ENCODE data around the gene RNF141.

Gene RNF141

GRCh38 chr11:10561043-10561818 is 20.2 kb upstream of the RNF141 start:
- DNase-seq (ENCODE audit: low spot score) = no peak

- no peak for DNase-seq (ENCODE audit: low spot score)
Measured at GRCh38 chr11:10558288-10558687, 17.3 kb upstream of the RNF141 start.

- no peak for DNase-seq (ENCODE audit: low spot score)
Measured at GRCh38 chr11:10556590-10556989, 15.6 kb upstream of the RNF141 start.

GRCh38 chr11:10551845-10552352 is 10.9 kb upstream of the RNF141 start:
- no peak for DNase-seq (ENCODE audit: low spot score)

- no peak for DNase-seq (ENCODE audit: low spot score)
Measured at GRCh38 chr11:10551290-10551592, 10.3 kb upstream of the RNF141 start.

GRCh38 chr11:10550503-10551289 is 9.7 kb upstream of the RNF141 start:
- peak; percentile 57 for DNase-seq (ENCODE audit: low spot score)

- no peak for DNase-seq (ENCODE audit: low spot score)
Measured at GRCh38 chr11:10544491-10545465, 3.8 kb upstream of the RNF141 start.

GRCh38 chr11:10543782-10544181 is 2.8 kb upstream of the RNF141 start:
- no peak for DNase-seq (ENCODE audit: low spot score)

- no peak for DNase-seq (ENCODE audit: low spot score)
Measured at GRCh38 chr11:10542776-10543175, 1.8 kb upstream of the RNF141 start.

- no peak for DNase-seq (ENCODE audit: low spot score)
Measured at GRCh38 chr11:10541561-10541930, 559 bp upstream of the RNF141 start.

GRCh38 chr11:10540546-10540914 is 457 bp downstream of the RNF141 start:
- DNase-seq (ENCODE audit: low spot score) = peak; percentile 45

- DNase-seq (ENCODE audit: low spot score) = no peak
Measured at GRCh38 chr11:10539339-10539738, 1.6 kb downstream of the RNF141 start.

GRCh38 chr11:10538924-10539323 is 2.1 kb downstream of the RNF141 start:
- DNase-seq (ENCODE audit: low spot score) = no peak

- DNase-seq (ENCODE audit: low spot score) = no peak
Measured at GRCh38 chr11:10537600-10537999, 3.4 kb downstream of the RNF141 start.

GRCh38 chr11:10534316-10534715 is 6.7 kb downstream of the RNF141 start:
- no peak for DNase-seq (ENCODE audit: low spot score)

- no peak for DNase-seq (ENCODE audit: low spot score)
Measured at GRCh38 chr11:10533323-10533722, 7.7 kb downstream of the RNF141 start.

GRCh38 chr11:10532526-10532925 is 8.5 kb downstream of the RNF141 start:
- no peak for DNase-seq (ENCODE audit: low spot score)

- peak; percentile 26 for DNase-seq (ENCODE audit: low spot score)
Measured at GRCh38 chr11:10529279-10529678, 11.7 kb downstream of the RNF141 start.

GRCh38 chr11:10528121-10528520 is 12.9 kb downstream of the RNF141 start:
- DNase-seq (ENCODE audit: low spot score) = peak; percentile 19

- DNase-seq (ENCODE audit: low spot score) = no peak
Measured at GRCh38 chr11:10526974-10527918, 13.7 kb downstream of the RNF141 start.

GRCh38 chr11:10524471-10524870 is 16.5 kb downstream of the RNF141 start:
- DNase-seq (ENCODE audit: low spot score) = no peak

Data from GM03348 (cell line).